ENCODE data around the gene SERP2.

SERP2 gene

DNA sequence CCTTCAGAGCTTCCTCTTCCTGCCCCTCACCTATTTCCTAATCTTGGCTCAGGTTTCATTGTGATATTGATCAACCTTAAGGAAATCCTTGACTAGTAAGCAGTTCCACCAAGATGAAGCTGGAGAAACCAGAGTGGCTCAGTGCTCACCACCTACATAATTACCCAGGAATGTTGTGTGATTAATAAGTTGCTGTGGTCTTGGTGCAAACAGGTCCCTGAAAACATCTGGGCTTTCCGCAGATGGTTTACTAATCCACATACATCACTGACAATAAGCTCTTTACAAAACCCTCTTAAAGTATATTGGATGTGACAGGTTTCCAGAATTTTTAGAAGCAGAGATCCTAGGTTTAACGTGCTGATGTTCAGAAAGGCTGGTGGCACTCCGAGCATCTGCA is 8.6 kb upstream of the SERP2 start:
- TF ChIP-seq, protein P1, sequence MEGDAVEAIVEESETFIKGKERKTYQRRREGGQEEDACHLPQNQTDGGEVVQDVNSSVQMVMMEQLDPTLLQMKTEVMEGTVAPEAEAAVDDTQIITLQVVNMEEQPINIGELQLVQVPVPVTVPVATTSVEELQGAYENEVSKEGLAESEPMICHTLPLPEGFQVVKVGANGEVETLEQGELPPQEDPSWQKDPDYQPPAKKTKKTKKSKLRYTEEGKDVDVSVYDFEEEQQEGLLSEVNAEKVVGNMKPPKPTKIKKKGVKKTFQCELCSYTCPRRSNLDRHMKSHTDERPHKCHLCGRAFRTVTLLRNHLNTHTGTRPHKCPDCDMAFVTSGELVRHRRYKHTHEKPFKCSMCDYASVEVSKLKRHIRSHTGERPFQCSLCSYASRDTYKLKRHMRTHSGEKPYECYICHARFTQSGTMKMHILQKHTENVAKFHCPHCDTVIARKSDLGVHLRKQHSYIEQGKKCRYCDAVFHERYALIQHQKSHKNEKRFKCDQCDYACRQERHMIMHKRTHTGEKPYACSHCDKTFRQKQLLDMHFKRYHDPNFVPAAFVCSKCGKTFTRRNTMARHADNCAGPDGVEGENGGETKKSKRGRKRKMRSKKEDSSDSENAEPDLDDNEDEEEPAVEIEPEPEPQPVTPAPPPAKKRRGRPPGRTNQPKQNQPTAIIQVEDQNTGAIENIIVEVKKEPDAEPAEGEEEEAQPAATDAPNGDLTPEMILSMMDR (IDR thresholded peaks at IDR 0.05; ENCODE audit: low read depth, low read length, missing control alignments): no peak
- DNase-seq (ENCODE audit: extremely low read depth, low read depth): peak; percentile 55
- no peak overlapping the region for H3K4me3 ChIP-seq (replicated peaks; ENCODE audit: low read depth, low read length)

GRCh38 chr13:44365899-44366298 is 7.7 kb upstream of the SERP2 start:
- TF ChIP-seq, protein P1 (IDR thresholded peaks at IDR 0.05; ENCODE audit: low read depth, low read length, missing control alignments): no peak
- no peak for DNase-seq (ENCODE audit: extremely low read depth, low read depth)
- H3K4me3 ChIP-seq (replicated peaks; ENCODE audit: low read depth, low read length): no peak overlapping the region

- peak; percentile 96 for DNase-seq (ENCODE audit: extremely low read depth, low read depth)
- TF ChIP-seq, protein P1 (IDR thresholded peaks at IDR 0.05; ENCODE audit: low read depth, low read length, missing control alignments): no peak
- no peak overlapping the region for H3K4me3 ChIP-seq (replicated peaks; ENCODE audit: low read depth, low read length)
Measured at GRCh38 chr13:44368062-44368591, 5.5 kb upstream of the SERP2 start.

GRCh38 chr13:44368599-44369368 is 4.8 kb upstream of the SERP2 start:
- no peak overlapping the region for H3K4me3 ChIP-seq (replicated peaks; ENCODE audit: low read depth, low read length)
- TF ChIP-seq, protein P1 (IDR thresholded peaks at IDR 0.05; ENCODE audit: low read depth, low read length, missing control alignments): no peak
- DNase-seq (ENCODE audit: extremely low read depth, low read depth): no peak

DNA sequence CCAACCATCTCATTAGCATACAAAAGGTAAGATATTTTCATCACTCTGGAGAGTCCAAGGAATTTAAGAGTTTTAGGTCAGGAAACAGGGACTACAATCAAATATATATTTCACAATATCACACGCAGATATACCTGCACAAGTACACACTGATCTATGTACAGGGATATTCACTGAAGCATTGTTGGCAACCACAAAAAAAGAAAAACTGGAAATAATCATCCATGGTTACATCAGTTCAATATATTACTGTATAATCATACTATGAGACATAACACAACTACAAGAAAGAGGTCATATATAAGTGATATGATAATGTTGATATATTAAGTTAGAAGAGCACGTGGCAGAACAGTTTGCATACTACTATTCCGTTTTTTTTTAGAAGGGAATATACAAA is 2.2 kb upstream of the SERP2 start:
- no peak overlapping the region for H3K4me3 ChIP-seq (replicated peaks; ENCODE audit: low read depth, low read length)
- TF ChIP-seq, protein P1 (IDR thresholded peaks at IDR 0.05; ENCODE audit: low read depth, low read length, missing control alignments): no peak
- no peak for DNase-seq (ENCODE audit: extremely low read depth, low read depth)

DNA sequence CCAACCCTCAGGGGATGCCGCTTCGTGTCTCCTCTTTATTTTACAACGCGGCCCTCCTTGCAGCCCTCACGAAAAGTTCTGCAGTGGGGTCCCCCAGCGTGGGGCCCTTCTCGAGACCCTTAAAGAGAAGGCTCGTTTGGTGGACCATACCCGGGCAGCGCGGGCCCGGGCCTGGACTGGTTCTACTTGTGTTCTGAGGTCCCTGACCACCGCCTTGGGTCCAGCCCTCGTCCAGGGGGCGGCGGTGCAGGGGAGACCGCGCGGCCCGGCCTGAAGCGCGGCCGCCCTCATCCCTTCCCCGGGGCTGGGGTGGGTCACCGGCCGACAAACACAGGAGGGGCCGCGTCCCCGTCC is 400 bp upstream of the SERP2 start:
- peak overlapping the region; percentile 41 for H3K4me3 ChIP-seq (replicated peaks; ENCODE audit: low read depth, low read length)
- TF ChIP-seq, protein P1 (IDR thresholded peaks at IDR 0.05; ENCODE audit: low read depth, low read length, missing control alignments): no peak

More for the DNA sequence above, 400 bp upstream of the SERP2 start:
- no peak for DNase-seq (ENCODE audit: extremely low read depth, low read depth)

Data from HFF-Myc (cell line).